HepG2 (cell line): ENCODE data around the gene TMCC1. TPM values are rescaled to one million over a fixed set of nuclear protein-coding genes. Genes with fewer than 3 reads are reported as not detected.

Experiments
- BORCS8-MEF2B ChIP-seq: sonication (generic); formaldehyde crosslinking; IDR thresholded peaks from 2 replicates; pipeline ENCODE4 v1.8.0; 2022; ENCODE audit warnings: mild to moderate bottlenecking, missing genetic modification reagents
- CREM ChIP-seq, 2 experiments: sonication (generic) in 1 of 2; formaldehyde crosslinking in 1 of 2; IDR thresholded peaks; 2 replicates each; pipeline versions ENCODE4 v1.4.0 to v1.6.1; 2016 to 2020; ENCODE audit warnings: antibody characterized with exemption in 1 of 2, mild to moderate bottlenecking in 1 of 2, missing genetic modification reagents in 1 of 2
- FOXA3 ChIP-seq: IDR thresholded peaks from 2 replicates; pipeline ENCODE4 v1.6.1; 2016; ENCODE audit warnings: missing genetic modification reagents, missing compliant biosample characterization
- GATAD1 ChIP-seq: IDR thresholded peaks from 2 replicates; pipeline ENCODE4 v1.6.1; 2016; ENCODE audit warnings: missing genetic modification reagents, missing compliant biosample characterization
- SAP130 ChIP-seq: IDR thresholded peaks from 2 replicates; pipeline ENCODE4 v1.6.1; 2016; ENCODE audit warnings: low read depth
- TBX2 ChIP-seq: sonication (generic); formaldehyde crosslinking; IDR thresholded peaks from 2 replicates; pipeline ENCODE4 v1.5.0; 2020; ENCODE audit warnings: missing genetic modification reagents, mild to moderate bottlenecking, borderline replicate concordance
- TRAFD1 ChIP-seq: sonication (generic); formaldehyde crosslinking; IDR thresholded peaks from 2 replicates; pipeline ENCODE4 v1.5.1; 2020; ENCODE audit warnings: missing genetic modification reagents, mild to moderate bottlenecking, borderline replicate concordance
- ZEB1 ChIP-seq: IDR thresholded peaks from 2 replicates; pipeline ENCODE4 v1.6.1; 2012; ENCODE audit warnings: mild to moderate bottlenecking, low read depth, inconsistent platforms; ENCODE audit not compliant: insufficient replicate concordance
- ZFP36 ChIP-seq: fragments of 150-350 bp; IDR thresholded peaks from 2 replicates; pipeline ENCODE4 v1.6.1; 2018; ENCODE audit warnings: borderline replicate concordance, low read length, low read depth; ENCODE audit not compliant: partially characterized antibody
- ZGPAT ChIP-seq: IDR thresholded peaks from 2 replicates; pipeline ENCODE4 v1.6.1; 2016; ENCODE audit warnings: mild to moderate bottlenecking
- ZNF501 ChIP-seq: sonication (generic); formaldehyde crosslinking; IDR thresholded peaks from 2 replicates; pipeline ENCODE4 v1.5.1; 2020; ENCODE audit warnings: mild to moderate bottlenecking, moderate library complexity, missing genetic modification reagents
- ZNF777 ChIP-seq: sonication (generic); formaldehyde crosslinking; IDR thresholded peaks from 2 replicates; pipeline ENCODE4 v1.4.0; 2020; ENCODE audit warnings: missing genetic modification reagents
- polyA plus RNA-seq, 8 experiments: library from polyadenylated mRNA; depleted of rRNA in 3 of 8; stranded (reverse) in 7 of 8; unstranded in 1 of 8; fragments of >200 nt; fragmentation: Illumina TruSeq in 4 of 8; extraction: Trizol in 4 of 8; gene quantifications; 2 replicates each; pipeline versions ENCODE4 v1.2.1 to v1.2.3, GENCODE V29; 2011 to 2016; ENCODE audit warnings: low read depth in 4 of 8, missing spikeins in 1 of 8, mixed read lengths in 1 of 8; ENCODE audit not compliant: insufficient read depth in 1 of 8
- total RNA-seq, 5 experiments: library from RNA; depleted of rRNA; stranded (reverse); fragments of >200 nt; fragmentation: Illumina TruSeq; extraction: Trizol; gene quantifications; 2 replicates each; pipeline ENCODE4 v1.2.3, GENCODE V29; 2016; ENCODE audit warnings: low read depth in 1 of 5
- TF ChIP-seq, protein P1 (sequence below): IDR thresholded peaks from 2 replicates; pipeline ENCODE4 v1.6.1; 2016; ENCODE audit warnings: low read depth, missing genetic modification reagents, missing compliant biosample characterization
- TF ChIP-seq, protein P2 (sequence below): sonication (generic); formaldehyde crosslinking; IDR thresholded peaks from 2 replicates; pipeline ENCODE4 v1.4.0; 2020; ENCODE audit warnings: missing genetic modification reagents
- TF ChIP-seq, protein P3 (sequence below), 2 experiments: sonication (generic) in 1 of 2; formaldehyde crosslinking in 1 of 2; IDR thresholded peaks; 2 replicates each; pipeline versions ENCODE4 v1.4.0 to v1.6.1; 2018 to 2020; ENCODE audit warnings: missing genetic modification reagents in 2 of 2, borderline replicate concordance in 1 of 2, low read depth in 1 of 2, mild to moderate bottlenecking in 1 of 2, missing biosample characterization in 1 of 2

Gene TMCC1
- total and polyA plus RNA-seq, 2 of the 13 experiments (the other 11 are each of a cell fraction or from before 2014, with no cell fraction given) = 12.1 to 264 TPM

GRCh38 chr3:129611812-129612533 lies 281.5 kb downstream of the TMCC1 start (continued):
- TF ChIP-seq CREM (IDR thresholded peaks at IDR 0.05) = peak; percentile 4; the same call in 1 of the 2 replicates
- TF ChIP-seq CREM (CRISPR knock-in tag; IDR thresholded peaks at IDR 0.05) = no peak
- peak; percentile 64; the same call in 1 of the 2 replicates for TF ChIP-seq ZNF777 (CRISPR knock-in tag)
- TF ChIP-seq, protein P1, sequence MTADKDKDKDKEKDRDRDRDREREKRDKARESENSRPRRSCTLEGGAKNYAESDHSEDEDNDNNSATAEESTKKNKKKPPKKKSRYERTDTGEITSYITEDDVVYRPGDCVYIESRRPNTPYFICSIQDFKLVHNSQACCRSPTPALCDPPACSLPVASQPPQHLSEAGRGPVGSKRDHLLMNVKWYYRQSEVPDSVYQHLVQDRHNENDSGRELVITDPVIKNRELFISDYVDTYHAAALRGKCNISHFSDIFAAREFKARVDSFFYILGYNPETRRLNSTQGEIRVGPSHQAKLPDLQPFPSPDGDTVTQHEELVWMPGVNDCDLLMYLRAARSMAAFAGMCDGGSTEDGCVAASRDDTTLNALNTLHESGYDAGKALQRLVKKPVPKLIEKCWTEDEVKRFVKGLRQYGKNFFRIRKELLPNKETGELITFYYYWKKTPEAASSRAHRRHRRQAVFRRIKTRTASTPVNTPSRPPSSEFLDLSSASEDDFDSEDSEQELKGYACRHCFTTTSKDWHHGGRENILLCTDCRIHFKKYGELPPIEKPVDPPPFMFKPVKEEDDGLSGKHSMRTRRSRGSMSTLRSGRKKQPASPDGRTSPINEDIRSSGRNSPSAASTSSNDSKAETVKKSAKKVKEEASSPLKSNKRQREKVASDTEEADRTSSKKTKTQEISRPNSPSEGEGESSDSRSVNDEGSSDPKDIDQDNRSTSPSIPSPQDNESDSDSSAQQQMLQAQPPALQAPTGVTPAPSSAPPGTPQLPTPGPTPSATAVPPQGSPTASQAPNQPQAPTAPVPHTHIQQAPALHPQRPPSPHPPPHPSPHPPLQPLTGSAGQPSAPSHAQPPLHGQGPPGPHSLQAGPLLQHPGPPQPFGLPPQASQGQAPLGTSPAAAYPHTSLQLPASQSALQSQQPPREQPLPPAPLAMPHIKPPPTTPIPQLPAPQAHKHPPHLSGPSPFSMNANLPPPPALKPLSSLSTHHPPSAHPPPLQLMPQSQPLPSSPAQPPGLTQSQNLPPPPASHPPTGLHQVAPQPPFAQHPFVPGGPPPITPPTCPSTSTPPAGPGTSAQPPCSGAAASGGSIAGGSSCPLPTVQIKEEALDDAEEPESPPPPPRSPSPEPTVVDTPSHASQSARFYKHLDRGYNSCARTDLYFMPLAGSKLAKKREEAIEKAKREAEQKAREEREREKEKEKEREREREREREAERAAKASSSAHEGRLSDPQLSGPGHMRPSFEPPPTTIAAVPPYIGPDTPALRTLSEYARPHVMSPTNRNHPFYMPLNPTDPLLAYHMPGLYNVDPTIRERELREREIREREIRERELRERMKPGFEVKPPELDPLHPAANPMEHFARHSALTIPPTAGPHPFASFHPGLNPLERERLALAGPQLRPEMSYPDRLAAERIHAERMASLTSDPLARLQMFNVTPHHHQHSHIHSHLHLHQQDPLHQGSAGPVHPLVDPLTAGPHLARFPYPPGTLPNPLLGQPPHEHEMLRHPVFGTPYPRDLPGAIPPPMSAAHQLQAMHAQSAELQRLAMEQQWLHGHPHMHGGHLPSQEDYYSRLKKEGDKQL (CRISPR knock-in tag) = peak; percentile 40; the same call in 1 of the 2 replicates
- TF ChIP-seq, protein P2, sequence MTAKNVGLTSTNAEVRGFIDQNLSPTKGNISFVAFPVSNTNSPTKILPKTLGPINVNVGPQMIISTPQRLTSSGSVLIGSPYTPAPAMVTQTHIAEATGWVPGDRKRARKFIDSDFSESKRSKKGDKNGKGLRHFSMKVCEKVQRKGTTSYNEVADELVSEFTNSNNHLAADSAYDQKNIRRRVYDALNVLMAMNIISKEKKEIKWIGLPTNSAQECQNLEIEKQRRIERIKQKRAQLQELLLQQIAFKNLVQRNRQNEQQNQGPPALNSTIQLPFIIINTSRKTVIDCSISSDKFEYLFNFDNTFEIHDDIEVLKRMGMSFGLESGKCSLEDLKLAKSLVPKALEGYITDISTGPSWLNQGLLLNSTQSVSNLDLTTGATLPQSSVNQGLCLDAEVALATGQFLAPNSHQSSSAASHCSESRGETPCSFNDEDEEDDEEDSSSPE (CRISPR knock-in tag) = 0 out of 2 replicates have a peak, but pooled peaks have one; percentile 32
- 0 out of 2 replicates have a peak, but pooled peaks have one; percentile 21 for TF ChIP-seq FOXA3 (CRISPR knock-in tag)
- peak; percentile 29; the same call in 1 of the 2 replicates for TF ChIP-seq GATAD1 (CRISPR knock-in tag)
- 0 out of 2 replicates have a peak, but pooled peaks have one; percentile 38 for TF ChIP-seq SAP130 (CRISPR knock-in tag)
- TF ChIP-seq ZGPAT (CRISPR knock-in tag) = peak; percentile 36; the same call in 1 of the 2 replicates
- TF ChIP-seq BORCS8-MEF2B (CRISPR knock-in tag) = peak; percentile 22; the same call in 1 of the 2 replicates
- TF ChIP-seq ZFP36 = no peak
- TF ChIP-seq TBX2 (CRISPR knock-in tag) = peak; percentile 66; the same call in 1 of the 2 replicates
- TF ChIP-seq ZNF501 (CRISPR knock-in tag) = 0 out of 2 replicates have a peak, but pooled peaks have one; percentile 32
- TF ChIP-seq ZEB1 = no peak
- TF ChIP-seq, protein P3, sequence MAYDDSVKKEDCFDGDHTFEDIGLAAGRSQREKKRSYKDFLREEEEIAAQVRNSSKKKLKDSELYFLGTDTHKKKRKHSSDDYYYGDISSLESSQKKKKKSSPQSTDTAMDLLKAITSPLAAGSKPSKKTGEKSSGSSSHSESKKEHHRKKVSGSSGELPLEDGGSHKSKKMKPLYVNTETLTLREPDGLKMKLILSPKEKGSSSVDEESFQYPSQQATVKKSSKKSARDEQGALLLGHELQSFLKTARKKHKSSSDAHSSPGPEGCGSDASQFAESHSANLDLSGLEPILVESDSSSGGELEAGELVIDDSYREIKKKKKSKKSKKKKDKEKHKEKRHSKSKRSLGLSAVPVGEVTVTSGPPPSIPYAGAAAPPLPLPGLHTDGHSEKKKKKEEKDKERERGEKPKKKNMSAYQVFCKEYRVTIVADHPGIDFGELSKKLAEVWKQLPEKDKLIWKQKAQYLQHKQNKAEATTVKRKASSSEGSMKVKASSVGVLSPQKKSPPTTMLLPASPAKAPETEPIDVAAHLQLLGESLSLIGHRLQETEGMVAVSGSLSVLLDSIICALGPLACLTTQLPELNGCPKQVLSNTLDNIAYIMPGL (CRISPR knock-in tag; IDR thresholded peaks at IDR 0.05; ENCODE audit: borderline replicate concordance in 1 of 2, low read depth in 1 of 2) = peak; percentile 30 to 73; a peak in 3 of 4 replicates
- peak; percentile 47; the same call in 1 of the 2 replicates for TF ChIP-seq TRAFD1 (CRISPR knock-in tag)
